HG03196 (cell line): ENCODE measurements around the gene SLC26A8.
A peak's percentile ranks its signal among the peaks of the same experiment; 100 is the strongest.
"Not testable (repeated sequence)": the region's sequence is repeated elsewhere in the genome, so short reads cannot be mapped to it uniquely, and the experiment has no call there.

Experiments
- ATAC-seq: cut with Tn5 transposase; IDR thresholded peaks from one replicate; pipeline ENCODE4 v1.9.1; 2021; ENCODE audit not compliant: unreplicated experiment

Gene SLC26A8

DNA sequence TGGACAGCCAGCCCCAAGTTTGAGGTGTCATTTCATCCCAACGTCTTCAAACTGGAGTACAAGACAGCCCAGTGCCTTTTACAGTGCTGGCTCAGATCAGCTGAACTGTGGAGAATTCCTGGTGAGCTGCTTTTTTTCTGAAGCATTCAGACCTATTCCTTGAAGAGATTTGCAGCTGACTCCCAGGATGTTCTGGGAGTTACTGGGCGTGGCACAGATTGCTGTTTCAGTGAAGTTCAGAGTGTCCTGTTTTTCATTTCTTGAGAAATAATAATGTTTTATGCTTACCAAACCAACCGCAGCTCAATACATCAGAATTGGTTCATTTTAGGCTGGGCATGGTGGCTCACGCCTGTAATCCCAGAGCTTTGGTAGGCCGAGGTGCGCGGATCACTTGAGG is 70.1 kb downstream of the SLC26A8 start:
- ATAC-seq, result no peak

DNA sequence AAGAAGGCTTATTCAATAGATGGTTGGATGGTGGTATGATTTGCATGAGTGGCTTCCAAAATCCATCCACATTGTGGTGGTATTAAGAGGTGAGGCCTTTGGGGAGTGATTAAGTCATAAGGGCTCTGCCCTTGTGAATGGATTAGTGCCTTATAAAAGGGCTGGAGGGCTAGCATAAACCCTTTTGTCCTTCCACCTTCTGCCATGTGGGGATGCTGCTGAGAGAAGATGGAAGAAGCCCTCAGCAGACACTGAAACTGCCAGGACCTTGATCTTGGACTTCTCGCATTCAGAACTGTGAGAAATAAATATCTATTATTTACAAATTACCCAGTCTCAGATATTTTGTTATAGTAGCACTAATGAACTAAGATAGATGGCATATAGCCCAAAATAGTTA is 75.7 kb downstream of the SLC26A8 start:
- no peak for ATAC-seq

- ATAC-seq, result no peak
These were observed 78.8 kb downstream of the SLC26A8 start for GRCh38 chr6:35945650-35946025.

DNA sequence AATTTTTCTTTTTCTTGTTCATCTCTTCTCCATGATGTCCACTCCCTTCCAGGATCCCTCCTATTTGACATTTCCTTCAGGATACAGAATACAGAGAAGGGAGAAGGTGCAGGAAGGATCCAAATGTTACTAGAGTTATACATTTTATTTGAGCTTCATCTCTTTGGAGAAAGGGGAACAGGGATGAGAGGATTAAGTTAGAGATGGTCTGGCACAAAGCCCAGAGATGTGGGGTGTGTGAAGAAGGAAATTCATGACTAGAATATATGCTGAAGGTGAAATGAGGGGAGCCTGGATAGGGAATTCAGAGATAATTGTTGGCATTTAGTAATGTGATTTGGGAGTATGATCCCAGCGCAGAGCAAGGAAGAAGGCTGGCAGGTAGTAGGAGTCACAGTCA is 81.1 kb downstream of the SLC26A8 start:
- ATAC-seq, result no peak

GRCh38 chr6:35942355-35942754 is 82.1 kb downstream of the SLC26A8 start:
- ATAC-seq, result no peak

- ATAC-seq, result not testable (repeated sequence)
These were observed 83.3 kb downstream of the SLC26A8 start for GRCh38 chr6:35941170-35941569.

DNA sequence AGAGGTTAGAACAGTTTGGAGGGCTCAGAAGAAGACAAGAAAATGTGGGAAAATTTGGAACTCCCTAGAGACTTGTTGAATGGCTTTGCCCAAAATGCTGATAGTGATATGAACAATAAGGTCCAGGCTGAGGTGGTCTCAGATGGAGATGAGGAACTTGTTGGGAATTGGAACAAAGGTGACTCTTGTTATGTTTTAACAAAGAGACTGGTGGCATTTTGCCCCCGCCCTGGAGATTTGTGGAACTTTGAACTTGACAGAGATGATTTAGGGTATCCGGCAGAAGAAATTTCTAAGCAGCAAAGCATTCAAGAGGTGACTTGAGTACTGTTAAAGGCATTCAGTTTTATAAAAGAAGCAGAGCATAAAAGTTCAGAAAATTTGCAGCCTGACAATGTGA is 84.4 kb downstream of the SLC26A8 start:
- not testable (repeated sequence) for ATAC-seq

- not testable (repeated sequence) for ATAC-seq
These were observed 85.2 kb downstream of the SLC26A8 start for GRCh38 chr6:35939259-35939658.

- no peak for ATAC-seq
These were observed 87.6 kb downstream of the SLC26A8 start for GRCh38 chr6:35936681-35937359.

- no peak for ATAC-seq
These were observed 89.0 kb downstream of the SLC26A8 start for GRCh38 chr6:35935469-35935868.

DNA sequence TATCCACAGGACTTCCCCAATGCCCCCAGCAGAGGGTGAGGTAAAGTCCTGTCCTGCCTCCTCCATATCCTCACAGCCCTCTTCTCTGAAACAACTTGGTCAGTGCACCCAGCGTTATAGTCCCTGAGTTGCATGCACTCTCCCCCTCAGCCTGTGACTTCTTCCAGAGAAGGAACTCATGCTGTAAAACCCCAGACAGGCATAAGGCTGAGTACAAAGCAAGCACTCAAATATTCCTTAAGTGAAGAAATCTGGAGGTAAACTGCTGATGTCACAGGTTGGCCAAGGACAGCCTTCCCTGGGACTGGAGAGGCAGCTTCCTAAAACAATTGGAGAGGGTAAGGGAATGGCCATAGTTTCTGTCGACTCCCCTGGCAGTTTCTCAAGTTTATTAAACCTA is 90.6 kb downstream of the SLC26A8 start:
- no peak for ATAC-seq

DNA sequence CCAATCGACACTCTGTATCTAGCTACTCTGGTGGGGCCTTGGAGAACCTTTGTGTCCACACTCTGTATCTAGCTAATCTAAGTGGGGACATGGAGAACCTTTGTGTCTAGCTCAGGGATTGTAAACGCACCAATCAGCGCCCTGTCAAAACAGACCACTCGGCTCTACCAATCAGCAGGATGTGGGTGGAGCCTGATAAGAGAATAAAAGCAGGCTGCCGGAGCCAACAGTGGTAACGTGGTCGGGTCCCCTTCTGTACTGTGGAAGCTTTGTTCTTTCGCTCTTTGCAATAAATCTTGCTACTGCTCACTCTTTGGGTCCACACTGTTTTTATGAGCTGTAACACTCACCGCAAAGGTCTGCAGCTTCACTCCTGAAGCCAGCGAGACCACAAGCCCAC is 92.6 kb downstream of the SLC26A8 start:
- not testable (repeated sequence) for ATAC-seq

DNA sequence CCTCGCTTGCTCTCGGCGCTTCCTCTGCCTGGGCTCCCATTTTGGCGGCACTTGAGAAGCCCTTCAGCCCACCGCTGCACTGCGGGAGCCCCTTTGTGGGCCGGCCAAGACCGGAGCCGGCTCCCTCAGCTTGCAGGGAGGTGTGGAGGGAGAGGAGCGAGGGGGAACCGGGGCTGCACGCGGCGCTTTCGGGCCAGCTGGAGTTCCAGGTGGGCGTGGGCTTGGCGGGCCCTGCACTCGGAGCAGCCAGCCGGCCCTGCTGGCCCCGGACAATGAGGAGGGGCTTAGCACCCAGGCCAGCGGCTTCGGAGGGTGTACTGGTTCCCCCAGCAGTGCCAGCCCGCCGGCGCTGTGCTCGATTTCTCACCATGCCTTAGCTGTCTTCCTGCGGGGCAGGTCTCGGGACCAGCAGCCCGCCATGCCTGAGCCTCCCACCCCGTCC is 93.3 kb downstream of the SLC26A8 start:
- no peak for ATAC-seq

DNA sequence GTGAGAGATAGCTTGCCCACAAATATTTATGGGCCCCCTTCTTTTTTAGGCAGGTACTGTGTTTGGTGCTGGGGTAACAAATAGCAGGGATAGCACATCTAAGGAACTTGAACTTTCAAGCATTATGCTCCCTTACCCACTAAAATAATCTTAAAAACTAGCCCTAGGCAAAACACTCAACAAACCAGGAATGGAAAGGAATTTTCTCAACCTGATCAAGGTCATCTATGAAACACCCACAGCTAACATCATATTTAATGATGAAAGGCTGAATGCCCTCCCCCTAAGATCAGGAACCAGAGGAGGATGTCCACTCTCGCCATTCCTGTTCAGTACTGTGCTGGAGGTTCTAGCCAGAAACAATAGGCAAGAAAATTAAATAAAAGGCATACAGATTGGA is 94.8 kb downstream of the SLC26A8 start:
- ATAC-seq, result no peak

GRCh38 chr6:35926509-35927215 is 97.8 kb downstream of the SLC26A8 start:
- no peak for ATAC-seq

DNA sequence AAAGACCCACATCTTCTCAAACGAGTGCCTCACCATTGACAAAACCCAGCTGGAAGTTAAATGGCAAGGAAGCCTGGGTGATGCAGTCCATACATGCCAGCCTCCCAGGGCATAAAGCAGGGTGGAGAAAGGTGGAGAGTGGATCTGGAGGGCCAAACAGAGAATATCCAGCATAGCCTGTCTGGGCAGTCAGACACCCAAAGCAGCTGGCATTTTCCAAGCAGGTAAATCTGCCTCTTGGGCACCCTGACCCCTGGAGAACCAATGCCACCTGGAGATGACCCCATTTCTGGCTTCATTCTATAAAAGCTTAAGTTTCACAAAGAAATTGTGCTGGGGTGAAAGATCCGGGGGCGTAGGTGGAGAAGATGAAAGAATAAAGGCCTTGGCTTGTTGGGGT is 98.5 kb downstream of the SLC26A8 start:
- no peak for ATAC-seq

DNA sequence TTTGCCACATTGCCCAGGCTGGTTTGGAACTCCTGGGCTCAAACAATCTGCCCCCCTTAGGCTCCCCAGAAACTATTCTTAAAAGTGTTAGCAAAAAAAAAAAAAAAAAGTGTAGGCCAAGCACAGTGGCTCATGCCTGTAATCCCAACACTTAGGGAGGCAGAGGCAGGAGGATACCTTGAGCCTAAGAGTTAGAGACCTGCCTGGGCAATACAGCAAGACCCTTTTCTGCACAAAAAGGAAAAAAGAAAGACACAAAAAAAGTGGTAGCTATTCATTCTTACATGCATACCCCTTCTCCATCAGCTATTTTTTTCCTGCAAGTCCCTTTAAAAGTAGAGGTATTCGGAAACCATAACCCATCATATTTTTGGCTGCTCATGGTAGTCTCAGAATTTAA is 100.3 kb downstream of the SLC26A8 start:
- no peak for ATAC-seq

- no peak for ATAC-seq
These were observed 102.3 kb downstream of the SLC26A8 start for GRCh38 chr6:35922139-35922554.

GRCh38 chr6:35920793-35921732 is 103.4 kb downstream of the SLC26A8 start, which contains the start of gene SRPK1:
SRPK1 (minus strand) TSS chr6:35921098; CDS start chr6:35921056, 42 bp downstream.
- peak; percentile 76 for ATAC-seq

- ATAC-seq, result peak; percentile 40
These were observed 104.4 kb downstream of the SLC26A8 start for GRCh38 chr6:35919827-35920751.
